NCI-H2196 treated with DMSO at 0.1 percent for 48 hours (cell line): ENCODE measurements around the gene TMEM236.

Experiments used
- DNase-seq: peaks from one replicate; lab custom pipeline; 2025; ENCODE audit not compliant: unreplicated experiment; lab: John Stamatoyannopoulos, UW

TMEM236 gene

DNA sequence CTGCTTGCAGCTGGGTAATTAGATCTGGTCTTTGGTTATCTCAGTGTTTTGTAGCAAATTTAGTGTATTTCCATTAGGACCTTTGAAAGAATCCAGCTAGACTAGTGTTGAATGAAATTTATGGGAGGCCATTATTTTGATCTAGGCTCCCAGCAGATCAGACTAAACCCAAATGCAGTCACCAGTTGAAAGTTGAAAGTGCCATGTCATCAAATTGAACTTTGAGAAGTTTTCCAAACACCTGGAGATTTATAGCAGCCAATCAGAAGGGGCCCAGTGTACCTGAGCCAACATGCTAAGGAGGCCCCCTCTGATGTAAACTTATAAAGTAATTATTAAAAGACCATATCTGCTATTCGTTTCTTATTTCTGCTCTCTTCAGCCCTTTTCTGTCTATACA is 11.3 kb upstream of the TMEM236 start:
- no peak for DNase-seq

DNA sequence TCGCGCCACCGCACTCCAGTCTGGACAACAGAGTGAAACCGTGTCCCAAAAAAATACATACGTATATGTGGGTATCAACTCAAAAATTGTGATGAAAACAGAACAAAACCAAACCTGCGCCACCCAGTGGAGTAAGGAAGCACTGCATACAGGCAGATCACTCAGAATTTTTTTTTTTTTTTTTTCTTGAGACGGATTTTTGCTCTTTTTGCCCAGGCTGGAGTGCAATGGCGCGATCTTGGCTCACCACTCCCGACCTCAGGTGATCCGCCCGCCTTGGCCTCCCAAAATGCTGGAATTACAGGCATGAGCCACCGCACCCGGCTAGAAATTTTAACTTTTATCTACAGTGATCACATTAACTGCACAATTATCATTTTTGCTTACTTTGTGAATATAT is 9.1 kb upstream of the TMEM236 start:
- no peak for DNase-seq

DNA sequence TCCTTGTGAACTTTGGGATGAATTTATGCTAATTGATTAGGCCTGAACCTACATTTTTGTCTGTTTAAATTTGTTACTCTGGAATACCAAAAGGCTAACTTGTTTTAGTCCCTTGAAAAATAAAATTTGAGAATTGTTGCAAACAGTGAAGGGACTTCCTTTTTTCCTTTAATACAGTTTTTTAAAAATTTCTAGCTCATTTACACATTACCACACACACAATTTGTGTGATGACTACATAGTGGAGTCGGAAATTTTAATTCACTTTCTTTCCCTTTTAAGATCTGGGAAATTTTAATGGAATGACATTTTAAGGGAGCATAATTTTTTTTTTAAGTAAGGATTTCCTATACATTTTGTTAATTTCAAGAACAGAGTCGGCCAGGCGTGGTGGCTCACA is 8.6 kb upstream of the TMEM236 start:
- no peak for DNase-seq

DNA sequence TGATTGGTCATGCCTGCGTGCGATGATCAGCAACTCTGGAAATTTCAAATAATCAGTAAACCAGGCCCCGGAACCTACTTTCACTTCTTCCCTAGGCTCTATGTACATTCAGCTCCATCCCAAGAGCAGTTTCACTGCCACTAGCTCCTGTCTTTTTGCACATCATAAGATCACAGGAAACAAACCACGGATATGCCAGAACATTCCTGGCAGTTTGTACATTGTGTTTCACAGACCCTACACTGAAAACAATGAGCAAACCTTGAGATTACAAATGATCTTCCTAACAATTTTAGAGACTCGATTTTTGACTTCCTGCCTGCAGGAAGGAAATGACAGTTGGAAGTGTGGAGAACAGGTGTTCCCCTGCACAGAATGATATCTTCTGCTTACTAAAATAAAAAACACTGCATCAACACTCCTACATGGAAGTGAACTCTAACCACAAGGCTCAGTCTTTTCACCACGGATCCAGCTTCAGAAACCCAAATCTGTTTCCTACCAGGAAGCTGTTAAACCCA is 7.6 kb upstream of the TMEM236 start:
- no peak for DNase-seq

DNA sequence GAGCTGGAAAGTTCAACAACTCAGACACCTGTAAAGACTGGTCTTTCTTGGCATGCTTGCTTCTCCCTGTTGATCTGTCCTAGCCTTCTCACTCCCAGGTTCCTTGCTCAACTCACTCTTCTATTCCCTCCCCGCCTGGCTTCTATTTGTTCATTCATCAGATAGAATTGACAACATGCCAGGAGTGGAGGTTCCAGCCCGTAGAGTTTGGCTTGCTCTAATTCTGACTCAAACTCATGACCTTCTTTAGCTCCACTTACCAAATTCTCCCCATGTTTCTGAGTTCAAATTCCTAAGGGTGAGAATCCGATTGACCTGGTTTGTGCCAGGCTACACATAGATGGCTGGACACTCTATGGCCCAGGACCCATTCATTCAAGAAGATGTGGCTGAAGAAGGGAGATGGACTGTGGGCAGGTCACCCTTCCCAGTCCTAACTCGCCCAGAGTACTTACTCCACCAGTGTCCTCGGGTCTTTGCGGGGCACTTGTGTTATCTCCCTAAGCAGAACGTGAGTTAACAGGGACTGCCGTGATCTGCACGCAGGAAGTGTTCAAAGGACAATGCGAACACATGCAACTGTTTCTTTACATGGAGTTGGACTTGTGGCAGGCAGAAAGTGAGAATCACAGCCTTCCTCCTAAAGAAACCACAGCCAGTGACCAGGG is 4.0 kb upstream of the TMEM236 start:
- no peak for DNase-seq

DNA sequence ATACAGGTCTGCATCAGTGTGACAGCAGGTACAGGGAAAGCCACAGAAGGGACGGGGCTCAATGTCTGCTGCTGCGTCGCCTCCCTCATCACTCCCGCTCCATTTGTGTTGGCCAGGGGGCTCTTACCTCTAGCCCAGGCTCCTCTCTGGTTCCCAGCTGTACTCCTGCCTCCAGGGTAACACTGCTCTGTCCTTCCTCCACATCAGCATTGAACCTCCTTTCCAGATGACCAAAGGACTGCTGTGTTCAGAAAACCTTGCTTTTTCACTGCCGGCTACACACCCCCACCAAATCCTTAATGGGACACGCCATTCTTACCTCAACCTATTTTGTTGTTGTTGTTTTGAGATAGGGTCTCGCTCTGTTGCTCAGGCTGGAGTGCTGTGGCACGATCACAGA is 2.1 kb upstream of the TMEM236 start:
- no peak for DNase-seq

DNA sequence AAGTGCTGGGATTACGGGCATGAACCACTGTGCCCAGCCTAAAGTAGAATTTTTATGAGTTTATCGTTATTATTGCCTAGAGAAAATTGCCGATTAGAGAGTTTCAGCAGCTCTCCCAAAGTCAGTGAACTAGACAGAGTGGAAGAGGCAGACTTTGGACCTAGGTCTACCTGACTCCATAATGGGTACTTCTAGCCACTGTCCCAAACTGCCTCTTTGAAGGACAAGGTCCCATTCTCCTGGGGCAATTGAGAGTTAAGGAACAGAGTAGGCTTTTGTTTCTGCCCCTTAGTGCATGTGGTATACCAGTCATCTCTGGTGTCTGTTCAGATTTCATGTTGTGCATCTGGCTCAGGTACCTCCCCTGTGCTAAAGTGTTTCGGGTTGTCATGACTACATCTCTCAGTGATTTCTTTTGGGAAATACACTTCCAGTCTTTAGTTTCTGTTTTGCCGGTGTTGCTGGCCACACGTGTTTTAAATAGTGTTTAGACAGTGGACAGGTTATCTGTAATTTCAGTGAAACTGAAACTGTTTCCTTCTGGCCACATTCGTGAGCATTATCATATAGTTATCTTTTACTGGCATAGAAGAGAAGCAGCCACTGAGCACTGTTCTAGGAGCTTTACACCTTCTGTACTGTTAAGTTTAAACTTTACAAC is 4.7 kb downstream of the TMEM236 start:
- no peak for DNase-seq

DNA sequence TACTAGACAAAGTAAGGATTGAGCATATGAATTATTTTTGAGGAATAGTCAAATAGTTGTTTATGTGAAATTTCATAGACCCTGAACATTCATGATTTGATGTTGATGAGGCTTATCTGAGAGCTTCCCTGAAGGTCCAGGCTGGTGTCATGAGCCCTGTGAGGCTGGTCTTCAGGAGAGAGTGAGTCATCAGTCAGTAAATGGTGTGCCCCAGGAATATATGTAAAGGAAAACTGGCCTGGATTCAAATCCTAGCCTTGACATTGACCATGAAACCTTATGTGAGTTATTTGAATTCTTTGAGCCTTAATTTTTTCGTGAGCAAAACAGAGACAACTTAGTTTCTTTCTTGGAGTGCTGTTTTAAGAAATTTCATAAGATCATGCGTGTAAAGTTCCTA is 6.2 kb downstream of the TMEM236 start:
- DNase-seq = no peak

DNA sequence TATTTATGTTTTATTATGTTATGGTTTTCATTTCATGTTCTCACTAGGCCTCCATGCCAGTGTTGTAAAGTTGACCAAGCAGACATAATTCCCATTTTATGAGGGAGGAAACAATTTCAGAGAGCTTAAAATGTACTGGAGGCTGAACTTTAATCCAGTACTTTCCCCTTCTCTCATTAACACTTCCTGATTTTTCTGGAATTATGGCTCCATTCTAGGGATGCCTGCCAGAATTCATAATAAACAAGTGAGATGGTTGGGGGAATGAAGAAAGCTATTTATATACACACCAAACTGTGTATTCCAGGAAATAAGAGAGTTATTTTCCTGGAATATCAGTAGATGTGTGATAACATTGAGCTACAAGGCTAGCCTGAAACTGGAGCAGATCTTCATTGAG is 6.9 kb downstream of the TMEM236 start:
- no peak for DNase-seq

DNA sequence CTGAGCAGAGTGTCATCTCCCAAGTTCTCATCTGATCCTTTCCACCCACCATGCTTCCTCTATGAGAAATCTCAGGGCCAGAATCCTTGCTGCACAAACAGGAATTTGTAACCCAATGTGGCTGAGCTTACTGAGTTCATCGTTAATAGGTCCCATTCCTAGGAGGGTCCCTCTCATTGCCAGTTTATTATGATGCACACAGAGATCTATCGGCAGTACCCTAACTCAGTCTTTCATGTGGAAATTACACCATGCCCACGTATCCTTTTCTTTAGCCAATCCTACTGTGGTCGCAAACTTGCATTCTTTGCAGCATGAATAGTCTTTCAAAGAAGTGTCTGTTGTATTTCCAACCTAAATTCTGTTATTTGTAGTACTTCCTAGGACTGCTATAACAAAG is 12.1 kb downstream of the TMEM236 start:
- DNase-seq = no peak

DNA sequence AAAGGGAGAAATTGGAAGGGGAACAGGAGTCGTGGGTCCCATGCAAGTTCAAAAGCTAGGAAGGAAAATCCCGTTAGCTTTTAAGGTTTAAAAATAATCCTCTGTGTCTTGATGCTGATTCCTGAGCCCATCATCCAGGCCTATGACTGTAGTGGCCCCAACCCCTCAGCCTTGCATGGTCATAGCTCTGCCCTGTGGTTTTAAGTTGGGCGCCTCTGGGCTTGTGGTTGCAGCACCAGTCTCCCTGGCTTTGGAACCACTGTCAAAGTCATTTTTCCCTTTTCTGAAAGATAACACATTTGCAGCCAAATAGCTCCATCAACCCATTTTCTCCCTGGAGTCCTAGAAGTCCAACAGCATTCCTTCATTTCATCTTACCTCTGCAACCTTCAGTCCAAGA is 13.6 kb downstream of the TMEM236 start:
- DNase-seq = no peak

DNA sequence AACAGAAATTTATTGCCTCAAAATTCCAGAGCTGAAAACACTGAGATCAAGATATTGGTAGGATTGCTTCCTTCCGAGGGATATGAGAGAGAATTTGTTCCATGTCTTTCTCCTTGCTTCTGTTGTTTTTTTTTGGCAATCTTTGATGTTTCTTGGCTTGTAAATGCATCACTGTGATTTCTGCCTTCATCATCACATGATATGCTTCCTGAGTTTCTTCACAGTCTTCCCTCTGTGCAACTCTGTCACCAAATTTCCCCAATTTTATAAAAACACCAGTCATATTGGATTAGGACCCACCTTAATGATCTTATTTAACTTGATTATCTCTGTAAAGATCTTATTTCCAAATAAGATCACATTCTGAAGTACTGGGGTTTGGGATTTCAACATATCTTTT is 14.7 kb downstream of the TMEM236 start:
- no peak for DNase-seq

DNA sequence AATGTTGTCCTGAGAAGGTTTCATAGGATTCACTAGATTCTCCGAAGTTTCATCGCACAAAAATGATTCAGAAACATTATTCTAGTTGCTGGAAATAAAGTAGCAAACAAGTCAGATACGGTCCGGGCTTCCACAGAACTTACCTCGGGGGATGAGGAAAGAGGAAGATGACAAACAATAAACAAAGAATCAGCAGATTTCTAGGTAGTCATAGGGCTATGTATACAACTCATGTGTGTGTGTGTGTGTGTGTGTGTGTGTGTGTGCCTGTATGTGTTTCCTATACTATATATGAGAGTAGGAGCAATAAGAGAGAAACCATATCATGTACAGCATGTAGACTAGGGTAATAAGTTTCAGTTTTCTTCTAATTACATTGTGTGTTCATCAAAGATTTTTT is 16.5 kb downstream of the TMEM236 start:
- DNase-seq = no peak

DNA sequence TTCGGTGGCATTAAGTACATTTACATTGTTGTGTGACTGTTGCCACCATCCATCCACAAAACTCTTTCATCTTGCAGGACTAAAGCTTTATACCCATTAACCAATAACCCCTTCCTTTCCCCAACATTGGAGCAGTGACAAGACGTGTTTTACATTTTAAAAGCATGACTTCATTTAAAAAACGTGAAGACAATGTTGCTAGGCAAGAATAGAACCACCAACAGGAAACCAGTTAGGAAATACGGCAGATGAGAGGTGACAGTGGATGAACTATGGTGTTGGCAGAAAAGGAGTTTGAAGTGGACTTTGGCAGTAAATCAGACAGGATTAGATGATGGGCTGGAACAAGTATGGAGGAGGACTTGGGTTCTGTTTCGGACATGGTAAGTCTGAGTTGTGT is 17.0 kb downstream of the TMEM236 start:
- DNase-seq = no peak

DNA sequence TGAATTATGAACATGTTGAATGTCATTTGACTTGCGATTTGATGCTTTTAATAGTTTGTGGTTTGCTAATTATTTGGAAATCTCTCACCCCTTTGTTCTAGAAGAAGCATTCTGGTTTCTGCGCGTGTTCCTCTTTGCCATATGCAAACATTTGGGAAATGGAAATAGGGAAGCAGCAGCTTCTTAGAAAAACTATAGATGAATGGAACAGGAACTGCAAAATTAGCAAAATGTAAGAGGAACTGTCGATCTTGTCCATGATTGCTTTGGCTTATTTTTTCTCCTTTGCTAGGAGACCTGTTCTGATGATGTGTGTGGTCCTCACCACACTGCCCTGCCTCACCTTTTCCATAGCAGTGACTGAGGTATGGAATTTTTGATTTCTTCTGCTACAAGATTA is 19.0 kb downstream of the TMEM236 start:
- no peak for DNase-seq

DNA sequence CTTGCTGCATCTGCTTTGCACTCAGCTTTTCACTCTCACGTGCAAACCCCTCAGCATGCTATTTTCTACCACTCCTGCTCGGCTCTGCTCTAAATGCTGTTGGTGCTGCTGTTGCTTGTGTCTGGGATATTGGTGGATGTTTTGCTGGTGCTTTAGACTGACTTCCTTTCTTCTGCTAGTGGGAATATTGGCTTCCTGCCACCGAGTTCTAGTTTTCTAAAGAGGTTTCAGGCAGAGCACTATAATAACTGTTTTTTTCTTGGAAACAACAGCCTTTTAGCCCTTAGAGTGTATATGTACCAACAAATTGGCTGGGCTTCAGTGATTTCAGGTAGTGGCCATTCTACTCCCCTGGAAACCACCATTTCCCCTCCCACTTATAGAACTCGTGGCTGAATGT is 27.8 kb downstream of the TMEM236 start:
- no peak for DNase-seq

DNA sequence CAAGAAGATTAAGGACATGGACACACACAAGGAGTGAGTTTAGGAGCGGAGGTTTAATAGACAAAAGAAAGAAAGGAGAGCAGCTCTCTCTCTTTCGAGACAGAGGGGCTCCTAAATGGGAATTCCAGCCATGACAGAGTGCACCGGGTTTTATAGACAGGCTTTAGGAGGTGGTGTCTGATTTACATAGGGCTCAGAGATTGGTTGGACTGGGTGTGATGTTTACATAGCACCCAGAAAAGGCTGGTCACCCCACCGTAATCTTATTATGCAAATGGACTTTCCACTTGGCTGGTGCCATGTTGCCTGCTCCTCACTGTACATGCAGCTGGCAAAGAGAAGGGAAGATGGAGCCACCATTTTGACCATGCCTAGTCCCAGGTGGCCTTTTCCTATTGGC is 28.7 kb downstream of the TMEM236 start:
- DNase-seq = no peak

DNA sequence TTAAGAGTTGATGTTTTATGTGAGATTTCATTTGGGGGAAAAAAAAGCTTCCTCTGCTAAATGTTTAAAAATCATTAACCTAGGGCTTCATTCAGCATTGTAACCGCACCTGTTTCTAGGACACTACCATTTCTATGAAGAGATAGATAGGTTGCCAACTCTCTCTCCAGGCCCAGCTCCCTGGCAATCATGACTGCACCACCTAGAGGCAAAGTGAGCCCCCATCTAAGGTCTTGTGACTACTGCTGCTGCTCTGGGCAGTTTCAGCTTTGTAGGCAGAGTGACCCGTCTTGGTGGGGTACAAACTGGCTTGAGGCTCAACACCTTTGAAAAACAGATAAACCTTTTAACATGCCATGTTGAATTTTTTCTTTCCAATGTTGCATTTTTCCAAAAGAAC is 29.9 kb downstream of the TMEM236 start:
- DNase-seq = no peak

DNA sequence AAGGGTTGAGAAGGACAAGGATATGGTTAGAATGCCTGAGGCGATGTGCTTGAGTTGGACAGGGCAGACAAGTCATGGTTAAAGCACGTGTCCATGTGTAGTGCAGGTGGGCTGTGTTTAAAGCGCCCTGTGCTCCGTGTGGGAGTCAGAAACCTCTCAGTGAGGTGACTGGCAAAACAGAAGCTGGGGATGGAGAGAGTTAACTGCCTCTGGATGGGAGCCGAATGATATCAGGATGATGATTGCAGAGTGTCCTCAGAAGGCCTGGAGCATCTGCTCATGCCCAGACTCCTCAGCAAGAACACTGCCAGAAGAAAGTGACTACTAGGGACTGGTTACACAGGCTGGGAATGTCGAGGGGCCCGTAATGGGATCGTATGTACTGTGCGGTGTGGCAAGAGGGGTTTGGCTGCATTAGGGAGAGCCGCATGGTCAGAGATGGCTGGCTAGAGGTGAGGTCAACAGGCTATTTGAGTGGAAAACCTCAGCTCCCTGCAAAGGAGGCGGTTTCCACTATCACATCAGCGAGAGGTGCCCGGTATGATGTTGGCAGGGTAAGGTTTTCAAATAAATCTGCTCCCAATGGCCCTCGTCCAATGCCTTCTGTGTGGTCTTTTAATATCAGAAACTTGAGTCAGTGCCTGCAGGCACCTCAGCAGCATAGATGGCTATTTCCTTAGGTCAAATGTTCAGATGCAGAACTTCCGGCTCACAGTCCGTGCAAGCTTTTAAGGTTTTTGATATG is 31.1 kb downstream of the TMEM236 start:
- no peak for DNase-seq

DNA sequence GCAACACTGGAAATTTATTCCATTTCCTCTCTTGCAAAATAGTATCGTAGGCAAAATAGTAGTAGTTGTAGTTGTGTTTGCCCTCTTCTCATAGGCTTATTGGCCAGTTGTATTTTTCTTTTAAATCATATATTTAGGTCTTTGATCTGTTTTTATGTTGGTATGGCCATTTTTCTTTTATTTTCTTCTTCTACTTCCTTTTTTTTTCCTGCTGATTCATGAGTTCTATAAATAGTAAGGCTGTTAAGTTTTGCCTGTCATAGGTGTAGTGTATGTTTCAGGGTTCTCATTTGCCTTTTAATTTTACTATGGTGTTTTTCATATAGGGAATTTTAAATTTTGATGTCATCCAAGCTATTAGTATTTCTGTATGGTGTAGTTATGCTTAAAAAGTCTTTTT is 31.8 kb downstream of the TMEM236 start:
- DNase-seq = no peak

DNA sequence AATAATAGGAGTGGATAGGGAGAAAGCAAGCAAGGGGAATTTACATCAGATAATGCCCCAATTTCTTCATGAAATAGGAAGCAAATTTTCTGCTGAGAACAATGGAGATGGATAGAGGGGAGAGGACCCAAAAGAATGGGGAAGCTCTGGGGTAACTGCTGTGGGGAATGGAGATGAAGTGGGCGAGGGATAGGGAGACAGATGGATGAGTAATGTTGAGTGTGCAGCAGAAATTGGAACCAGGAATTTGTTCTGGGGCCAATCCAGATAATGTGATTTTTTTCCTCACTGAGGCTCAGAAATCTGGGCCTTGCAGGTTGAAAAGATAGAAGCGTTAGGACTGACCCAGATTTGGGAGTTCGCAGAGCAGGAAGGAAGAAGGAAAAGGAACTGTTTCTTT is 32.7 kb downstream of the TMEM236 start:
- DNase-seq = no peak

DNA sequence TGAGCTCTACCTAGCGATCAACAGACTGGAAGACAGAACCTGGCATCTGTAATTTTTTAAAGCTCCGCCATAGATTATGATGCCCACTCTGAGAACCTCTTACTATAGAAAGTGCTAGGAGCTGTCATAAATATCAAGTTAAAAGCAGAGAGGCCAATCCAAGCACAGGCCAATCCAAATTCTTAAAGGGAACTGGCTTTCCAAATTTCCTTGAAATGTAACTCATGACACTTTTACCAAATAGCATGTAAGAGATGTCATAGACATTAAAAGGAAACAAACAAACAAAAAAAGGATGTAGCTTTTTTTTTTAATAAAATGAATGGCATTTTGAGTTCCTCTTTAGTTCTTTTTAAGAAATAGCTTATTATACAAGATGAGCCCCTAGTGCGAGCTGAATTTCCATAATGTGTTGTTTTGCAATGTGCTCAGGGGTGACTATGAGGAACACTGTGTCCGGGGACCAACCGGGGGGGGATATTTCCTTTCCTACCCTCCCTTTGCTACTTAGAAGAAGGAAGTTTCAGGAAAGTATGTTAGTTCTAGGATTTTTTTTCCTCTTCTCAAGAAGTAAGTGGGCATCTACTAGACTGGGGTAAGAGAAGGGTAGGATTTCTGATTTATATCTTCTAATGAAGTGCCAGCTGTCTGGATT is 33.4 kb downstream of the TMEM236 start:
- no peak for DNase-seq
